Measurements from ENCODE around the gene AMOTL2. TPM values are rescaled to one million over a fixed set of nuclear protein-coding genes. Genes with fewer than 3 reads are reported as not detected.

Gene AMOTL2
- total and polyA plus RNA-seq, 4 donors, result 54.7 to 82.9 (median 73.3) TPM

DNA sequence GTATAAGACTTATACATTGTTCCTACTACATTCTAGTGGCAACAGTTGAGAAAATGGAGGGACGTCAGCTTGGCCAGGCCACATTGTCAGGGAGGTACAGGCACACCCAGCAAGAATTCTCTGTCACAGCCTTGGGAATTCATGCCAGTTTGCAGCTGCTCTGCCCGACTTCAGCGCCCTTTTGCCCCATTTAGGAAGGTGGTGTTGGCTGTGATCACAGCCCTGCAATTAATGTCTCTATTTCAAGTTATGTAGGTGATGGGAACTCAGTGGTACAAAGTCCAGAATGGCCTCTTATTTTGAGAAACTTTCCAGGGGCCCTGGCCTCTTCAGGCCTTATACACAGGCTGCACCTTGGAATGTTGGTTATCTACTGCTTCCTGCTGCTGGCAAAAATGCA, 26.7 kb downstream of the AMOTL2 start:
- Histone ChIP-seq H3K4me1 (ENCODE audit: control insufficient read depth, insufficient read depth, low read length) (no peaks in the 10 kb centered on the region), H3K4me3 (ENCODE audit: low read depth, low read length) (no peak overlapping the region)

DNA sequence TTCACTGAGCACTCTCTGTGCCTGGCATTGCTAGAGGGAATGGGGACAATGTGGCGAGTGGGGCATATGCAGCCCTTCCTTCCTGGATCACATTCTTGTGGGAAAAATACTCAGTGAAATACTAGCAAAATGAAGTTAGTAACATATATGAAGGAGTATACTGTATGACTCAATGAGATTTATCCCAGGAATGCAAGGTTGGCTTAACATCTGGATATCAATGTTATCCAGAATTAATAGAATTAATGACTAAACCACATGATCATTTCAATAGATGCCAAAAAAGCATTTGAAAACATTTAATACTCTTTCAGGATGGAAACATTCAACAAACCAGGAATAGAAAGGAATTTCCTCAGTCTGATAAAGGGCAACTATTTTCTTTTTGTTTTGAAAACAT, 27.5 kb downstream of the AMOTL2 start:
- peaks cover 17% of the 10 kb centered on the region for H3K36me3 ChIP-seq (ENCODE audit: control insufficient read depth, insufficient read depth, low read length)
- no peak overlapping the region for H3K27ac ChIP-seq (ENCODE audit: low read depth, low read length)
- WGBS (ENCODE audit: insufficient coverage), result no CpG with 5 or more reads among the region's 1 CpG
- no peaks in the 10 kb centered on the region for H3K27me3 ChIP-seq (ENCODE audit: control insufficient read depth, insufficient read depth, low read length)
- H3K9me3 ChIP-seq (ENCODE audit: control insufficient read depth, insufficient read depth, low read length), result peaks cover 6% of the 10 kb centered on the region
- H3K4me3 ChIP-seq (ENCODE audit: low read depth, low read length), result no peak overlapping the region
- DNase-seq (ENCODE audit: low read depth in 4 of 6, low spot score in 6 of 6), result no peak
- H3K4me1 ChIP-seq (ENCODE audit: control insufficient read depth, insufficient read depth, low read length), result no peaks in the 10 kb centered on the region

More for the DNA sequence above, 26.7 kb downstream of the AMOTL2 start:
- Histone ChIP-seq H3K9me3 (ENCODE audit: control insufficient read depth, insufficient read depth, low read length) (peaks cover 6% of the 10 kb centered on the region), H3K27me3 (ENCODE audit: control insufficient read depth, insufficient read depth, low read length) (no peaks in the 10 kb centered on the region), H3K27ac (ENCODE audit: low read depth, low read length) (no peak overlapping the region), H3K36me3 (ENCODE audit: control insufficient read depth, insufficient read depth, low read length) (peaks cover 20% of the 10 kb centered on the region)
- DNase-seq (ENCODE audit: low read depth in 4 of 6, low spot score in 6 of 6), result no peak
- no CpG with 5 or more reads among the region's 3 CpGs for WGBS (ENCODE audit: insufficient coverage)

DNA sequence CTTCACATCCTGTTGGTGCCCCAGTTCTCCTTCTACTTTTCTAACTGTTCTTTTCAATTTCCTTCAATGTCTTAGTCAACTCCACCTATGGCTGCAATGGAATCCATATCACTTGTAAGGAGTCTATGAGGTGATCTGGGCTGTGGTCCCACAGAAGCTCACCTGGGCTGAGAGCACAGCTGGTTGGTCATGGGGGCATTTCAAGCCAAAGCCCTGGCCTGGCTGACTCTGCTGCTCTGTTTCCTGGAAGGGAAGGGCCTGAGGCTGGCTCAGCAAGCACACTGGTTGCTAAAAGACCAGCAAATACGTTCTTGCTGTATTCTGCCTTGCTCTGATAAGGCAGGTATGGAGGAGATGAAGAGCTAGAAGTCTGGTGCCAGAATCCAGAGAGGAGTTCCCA, 29.0 kb downstream of the AMOTL2 start:
- Histone ChIP-seq H3K4me3 (ENCODE audit: low read depth, low read length) (no peak overlapping the region), H3K27ac (ENCODE audit: low read depth, low read length) (no peak overlapping the region), H3K36me3 (ENCODE audit: control insufficient read depth, insufficient read depth, low read length) (peaks cover 7% of the 10 kb centered on the region), H3K27me3 (ENCODE audit: control insufficient read depth, insufficient read depth, low read length) (no peaks in the 10 kb centered on the region), H3K4me1 (ENCODE audit: control insufficient read depth, insufficient read depth, low read length) (no peaks in the 10 kb centered on the region), H3K9me3 (ENCODE audit: control insufficient read depth, insufficient read depth, low read length) (peaks cover 6% of the 10 kb centered on the region)
- DNase-seq (ENCODE audit: low read depth in 4 of 6, low spot score in 6 of 6), result no peak
- WGBS (ENCODE audit: insufficient coverage), result 86% methylated on average over 1 of the region's 1 CpG

DNA sequence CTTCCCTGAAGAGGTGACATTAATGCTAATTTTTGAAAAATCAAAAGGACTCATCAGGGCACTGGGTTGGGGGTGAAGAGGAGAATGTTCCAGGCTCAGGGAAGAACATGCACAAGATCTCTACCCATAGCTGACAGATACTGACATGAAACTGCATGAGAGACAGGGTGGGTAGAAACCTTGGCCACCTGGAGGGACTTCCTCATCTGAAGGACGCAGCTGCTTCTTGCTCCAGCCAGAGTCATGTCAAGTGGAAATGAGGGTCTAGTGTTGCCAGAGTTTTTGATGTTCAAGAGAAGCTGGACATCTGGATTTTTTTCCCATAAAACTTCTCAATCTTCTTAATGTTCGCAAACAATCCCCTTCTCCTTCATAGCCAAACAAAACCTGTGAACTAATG, 29.7 kb downstream of the AMOTL2 start:
- Histone ChIP-seq H3K9me3 (ENCODE audit: control insufficient read depth, insufficient read depth, low read length) (peaks cover 6% of the 10 kb centered on the region), H3K27ac (ENCODE audit: low read depth, low read length) (no peak overlapping the region), H3K36me3 (ENCODE audit: control insufficient read depth, insufficient read depth, low read length) (peaks cover 7% of the 10 kb centered on the region), H3K27me3 (ENCODE audit: control insufficient read depth, insufficient read depth, low read length) (no peaks in the 10 kb centered on the region), H3K4me3 (ENCODE audit: low read depth, low read length) (no peak overlapping the region), H3K4me1 (ENCODE audit: control insufficient read depth, insufficient read depth, low read length) (no peaks in the 10 kb centered on the region)
- WGBS (ENCODE audit: insufficient coverage), result 94% methylated on average over 2 of the region's 2 CpGs
- DNase-seq (ENCODE audit: low read depth in 4 of 6, low spot score in 6 of 6), result no peak

DNA sequence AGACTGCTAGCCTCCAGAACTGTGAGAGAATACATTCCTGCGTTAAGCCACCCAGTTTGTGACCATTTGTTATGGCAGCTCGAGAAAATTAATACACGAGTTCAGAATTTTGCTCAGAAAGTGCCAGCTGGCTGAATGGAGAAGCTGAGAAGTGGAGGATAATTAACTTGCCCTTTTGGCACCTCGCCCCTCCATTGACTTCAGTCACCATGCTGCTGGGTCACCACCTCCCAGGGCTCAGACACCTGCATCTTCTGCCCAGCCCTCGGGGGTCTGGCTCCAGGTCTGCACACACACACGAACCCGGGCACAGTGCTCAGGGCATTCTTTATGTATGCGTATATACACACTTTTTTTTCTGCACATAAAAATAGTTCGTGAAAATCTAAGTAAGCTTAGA, 32.0 kb downstream of the AMOTL2 start:
- Histone ChIP-seq H3K36me3 (ENCODE audit: control insufficient read depth, insufficient read depth, low read length) (peaks cover 2% of the 10 kb centered on the region), H3K27me3 (ENCODE audit: control insufficient read depth, insufficient read depth, low read length) (no peaks in the 10 kb centered on the region), H3K27ac (ENCODE audit: low read depth, low read length) (no peak overlapping the region), H3K9me3 (ENCODE audit: control insufficient read depth, insufficient read depth, low read length) (peaks cover 6% of the 10 kb centered on the region), H3K4me3 (ENCODE audit: low read depth, low read length) (no peak overlapping the region), H3K4me1 (ENCODE audit: control insufficient read depth, insufficient read depth, low read length) (peaks cover 3% of the 10 kb centered on the region)
- WGBS (ENCODE audit: insufficient coverage), result 74% methylated on average over 4 of the region's 9 CpGs
- DNase-seq (ENCODE audit: low read depth in 4 of 6, low spot score in 6 of 6), result peak in 1 of 6 donors; percentile 43

DNA sequence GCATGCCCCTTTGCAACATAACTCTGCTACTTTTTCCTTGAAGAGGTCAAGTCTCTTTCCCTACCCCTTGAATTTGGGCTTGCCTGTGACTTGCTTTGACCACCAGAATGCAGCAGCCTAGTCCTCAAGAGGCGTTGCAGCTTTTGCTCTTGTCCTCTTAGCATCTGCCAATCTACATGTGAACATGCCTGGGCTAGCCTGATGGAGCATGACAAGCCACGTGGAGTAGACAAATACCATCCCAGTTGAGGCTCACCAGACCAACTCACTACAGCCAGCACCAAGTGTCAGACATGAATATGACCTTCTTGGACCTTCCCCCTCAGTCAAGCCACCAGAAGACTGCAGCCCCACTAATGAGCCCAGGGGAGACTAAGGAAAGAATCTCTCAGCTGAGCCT, 32.9 kb downstream of the AMOTL2 start:
- Histone ChIP-seq H3K36me3 (ENCODE audit: control insufficient read depth, insufficient read depth, low read length) (peaks cover 2% of the 10 kb centered on the region), H3K4me1 (ENCODE audit: control insufficient read depth, insufficient read depth, low read length) (peaks cover 3% of the 10 kb centered on the region), H3K4me3 (ENCODE audit: low read depth, low read length) (no peak overlapping the region), H3K27me3 (ENCODE audit: control insufficient read depth, insufficient read depth, low read length) (no peaks in the 10 kb centered on the region), H3K9me3 (ENCODE audit: control insufficient read depth, insufficient read depth, low read length) (no peaks in the 10 kb centered on the region), H3K27ac (ENCODE audit: low read depth, low read length) (no peak overlapping the region)
- WGBS (ENCODE audit: insufficient coverage), result 81% methylated on average over 2 of the region's 2 CpGs
- no peak for DNase-seq (ENCODE audit: low read depth in 4 of 6, low spot score in 6 of 6)

DNA sequence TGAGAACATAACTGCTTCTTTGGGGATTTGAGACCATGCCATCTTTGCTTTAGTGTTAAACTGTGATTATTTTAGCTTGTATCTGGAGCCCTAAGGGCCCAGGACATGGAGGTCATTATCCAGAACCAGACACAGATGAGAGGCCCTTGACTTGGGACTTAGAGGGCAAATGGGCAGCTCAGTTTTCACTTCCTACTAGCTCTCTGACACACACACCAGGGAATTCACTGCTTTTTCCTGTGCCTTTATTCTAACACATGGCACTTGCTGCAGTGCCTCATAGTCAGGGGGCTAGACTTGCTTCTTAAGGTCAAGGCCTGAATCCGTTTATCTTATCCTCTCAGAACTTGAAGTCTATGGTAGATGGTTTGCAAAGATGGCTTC, 33.3 kb downstream of the AMOTL2 start:
- no peaks in the 10 kb centered on the region for H3K27me3 ChIP-seq (ENCODE audit: control insufficient read depth, insufficient read depth, low read length)
- peaks cover 2% of the 10 kb centered on the region for H3K36me3 ChIP-seq (ENCODE audit: control insufficient read depth, insufficient read depth, low read length)
- no CpG with 5 or more reads among the region's 1 CpG for WGBS (ENCODE audit: insufficient coverage)
- no peaks in the 10 kb centered on the region for H3K9me3 ChIP-seq (ENCODE audit: control insufficient read depth, insufficient read depth, low read length)
- H3K27ac ChIP-seq (ENCODE audit: low read depth, low read length), result no peak overlapping the region
- H3K4me3 ChIP-seq (ENCODE audit: low read depth, low read length), result no peak overlapping the region
- peaks cover 3% of the 10 kb centered on the region for H3K4me1 ChIP-seq (ENCODE audit: control insufficient read depth, insufficient read depth, low read length)
- no peak for DNase-seq (ENCODE audit: low read depth in 4 of 6, low spot score in 6 of 6)

DNA sequence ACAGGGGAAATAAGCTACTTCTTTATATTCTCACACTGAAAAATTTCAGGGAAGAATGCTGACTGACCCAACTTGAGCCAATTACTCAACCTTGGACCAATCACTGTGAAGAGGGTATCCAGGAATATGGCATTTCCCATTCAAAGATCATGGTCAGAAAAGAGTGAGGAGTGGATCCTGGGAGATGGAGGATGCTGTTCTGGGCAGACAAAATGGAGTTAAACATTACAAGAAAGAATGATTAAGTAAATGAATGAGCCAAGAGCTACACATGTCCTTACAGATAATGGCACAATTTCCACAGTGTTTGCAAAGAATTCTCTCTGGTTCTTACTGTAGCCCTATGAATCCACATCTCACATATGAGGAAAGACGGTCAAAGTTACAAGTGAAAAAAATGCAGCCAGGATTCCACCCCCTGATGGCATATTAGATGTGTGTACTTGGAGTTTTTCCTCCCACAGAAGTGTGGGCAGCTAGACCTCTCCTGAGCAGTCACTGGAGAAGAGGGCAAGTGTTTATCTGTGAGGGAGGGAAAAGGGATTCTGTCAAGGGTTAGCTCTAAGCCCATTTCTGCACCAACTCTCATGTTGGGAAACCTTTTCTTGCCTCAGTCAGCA, 33.8 kb downstream of the AMOTL2 start:
- peaks cover 3% of the 10 kb centered on the region for H3K4me1 ChIP-seq (ENCODE audit: control insufficient read depth, insufficient read depth, low read length)
- no peak overlapping the region for H3K27ac ChIP-seq (ENCODE audit: low read depth, low read length)
- WGBS (ENCODE audit: insufficient coverage), result no CpG with 5 or more reads among the region's 1 CpG
- H3K4me3 ChIP-seq (ENCODE audit: low read depth, low read length), result no peak overlapping the region
- H3K27me3 ChIP-seq (ENCODE audit: control insufficient read depth, insufficient read depth, low read length), result no peaks in the 10 kb centered on the region
- H3K36me3 ChIP-seq (ENCODE audit: control insufficient read depth, insufficient read depth, low read length), result peaks cover 2% of the 10 kb centered on the region
- DNase-seq (ENCODE audit: low read depth in 4 of 6, low spot score in 6 of 6), result no peak
- H3K9me3 ChIP-seq (ENCODE audit: control insufficient read depth, insufficient read depth, low read length), result no peaks in the 10 kb centered on the region

DNA sequence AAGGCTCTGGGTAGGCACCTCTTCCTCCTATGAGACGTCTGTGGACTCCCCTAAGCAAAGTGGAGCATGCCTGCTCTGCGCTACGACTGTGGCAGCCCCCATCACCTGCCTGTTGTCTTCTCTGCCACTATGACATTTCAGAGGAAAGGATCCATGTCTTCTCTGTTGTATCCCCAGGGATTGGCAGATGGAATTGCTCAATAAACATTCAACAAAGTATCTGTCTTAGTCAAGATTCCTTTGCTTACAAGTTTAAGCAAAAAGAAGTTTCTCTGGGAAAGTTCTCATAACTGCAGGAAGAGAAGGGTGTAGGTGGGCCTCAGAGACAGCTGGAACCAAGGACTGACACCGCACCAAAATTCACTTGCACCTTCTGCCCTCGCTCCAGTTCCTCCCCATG, 34.3 kb downstream of the AMOTL2 start:
- Histone ChIP-seq H3K27me3 (ENCODE audit: control insufficient read depth, insufficient read depth, low read length) (no peaks in the 10 kb centered on the region), H3K4me3 (ENCODE audit: low read depth, low read length) (no peak overlapping the region), H3K36me3 (ENCODE audit: control insufficient read depth, insufficient read depth, low read length) (no peaks in the 10 kb centered on the region), H3K9me3 (ENCODE audit: control insufficient read depth, insufficient read depth, low read length) (no peaks in the 10 kb centered on the region), H3K4me1 (ENCODE audit: control insufficient read depth, insufficient read depth, low read length) (peaks cover 3% of the 10 kb centered on the region), H3K27ac (ENCODE audit: low read depth, low read length) (no peak overlapping the region)
- DNase-seq (ENCODE audit: low read depth in 4 of 6, low spot score in 6 of 6), result no peak
- whole genome bisulfite sequencing (ENCODE audit: insufficient coverage), result 73% methylated on average over 5 of the region's 5 CpGs

DNA sequence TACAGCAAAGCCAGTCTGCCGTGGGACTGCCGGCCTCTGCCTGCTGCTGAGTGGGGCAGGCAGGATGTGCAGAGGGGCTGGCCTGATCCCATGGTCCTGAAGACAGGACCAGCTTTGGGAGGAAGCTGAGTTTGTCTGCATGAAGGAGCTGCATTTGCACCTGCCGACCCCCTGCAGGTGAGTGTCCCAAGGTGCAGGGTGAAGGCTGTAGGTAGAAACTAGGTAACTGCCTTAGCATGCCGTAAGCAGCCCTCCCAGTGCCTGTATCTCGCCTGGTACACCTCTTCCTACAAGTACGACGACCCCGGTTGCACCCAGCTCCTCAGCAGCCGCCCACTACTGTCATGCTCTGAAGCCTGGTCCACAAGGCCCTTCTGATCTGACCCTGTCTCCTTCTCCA, 34.9 kb downstream of the AMOTL2 start:
- H3K4me3 ChIP-seq (ENCODE audit: low read depth, low read length), result no peak overlapping the region
- 90% methylated on average over 9 of the region's 9 CpGs for WGBS (ENCODE audit: insufficient coverage)
- H3K36me3 ChIP-seq (ENCODE audit: control insufficient read depth, insufficient read depth, low read length), result no peaks in the 10 kb centered on the region
- H3K4me1 ChIP-seq (ENCODE audit: control insufficient read depth, insufficient read depth, low read length), result peaks cover 6% of the 10 kb centered on the region
- no peak for DNase-seq (ENCODE audit: low read depth in 4 of 6, low spot score in 6 of 6)
- no peaks in the 10 kb centered on the region for H3K9me3 ChIP-seq (ENCODE audit: control insufficient read depth, insufficient read depth, low read length)
- no peak overlapping the region for H3K27ac ChIP-seq (ENCODE audit: low read depth, low read length)
- H3K27me3 ChIP-seq (ENCODE audit: control insufficient read depth, insufficient read depth, low read length), result no peaks in the 10 kb centered on the region

Measured in spinal cord (tissue), 10 donors.